GM06990 (cell line): Measurements from ENCODE around the gene ADGRD2.

Experiments
- DNase-seq: peaks from one replicate; pipeline ENCODE4 v3.0.0-alpha.2; 2011; ENCODE audit not compliant: insufficient read length; ENCODE audit errors: extremely low read depth
- H3K27me3 ChIP-seq: replicated peaks from 2 replicates; pipeline ENCODE4 v1.6.0; 2011; ENCODE audit warnings: low read length; ENCODE audit not compliant: control insufficient read depth, insufficient read depth
- H3K36me3 ChIP-seq: 2 replicates; pipeline ENCODE4 v1.5.1; 2011; ENCODE audit warnings: low read length; ENCODE audit not compliant: control insufficient read depth, insufficient read depth
- H3K4me3 ChIP-seq: replicated peaks from 2 replicates; pipeline ENCODE4 v1.5.1; 2011; ENCODE audit warnings: low read depth, mild to moderate bottlenecking, control low read depth, low read length
- TF ChIP-seq, protein P1 (sequence below): IDR thresholded peaks from 2 replicates; pipeline ENCODE4 v1.5.1; 2011; ENCODE audit warnings: low read length, control low read depth, mild to moderate bottlenecking, inconsistent platforms; ENCODE audit not compliant: insufficient read depth, poor library complexity, severe bottlenecking

The ADGRD2 gene

DNA sequence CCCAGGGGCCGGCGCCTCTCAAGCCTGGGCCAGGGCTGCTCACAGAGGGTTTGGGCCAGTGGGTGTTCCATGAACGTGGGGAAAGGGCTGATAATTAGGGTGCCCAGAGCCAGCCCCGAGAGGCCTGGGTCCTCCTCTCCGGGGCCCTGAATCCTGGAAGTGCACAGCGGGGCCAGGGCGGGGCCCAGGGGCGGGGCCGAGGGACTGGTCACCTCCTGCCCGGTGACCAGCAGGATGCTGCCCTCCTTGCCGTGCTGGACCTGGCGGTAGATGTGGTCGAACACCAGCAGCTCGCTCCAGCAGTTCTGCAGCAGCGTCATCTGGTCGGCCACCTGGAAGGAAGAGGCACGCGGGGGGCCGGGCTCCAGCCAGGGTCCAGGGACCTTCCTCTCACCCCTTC lies 42.6 kb downstream of the ADGRD2 start:
- no peaks in the 10 kb centered on the region; the same call in 1 of the 2 replicates for H3K27me3 ChIP-seq
- no peaks in the 10 kb centered on the region for H3K36me3 ChIP-seq
- TF ChIP-seq, protein P1, sequence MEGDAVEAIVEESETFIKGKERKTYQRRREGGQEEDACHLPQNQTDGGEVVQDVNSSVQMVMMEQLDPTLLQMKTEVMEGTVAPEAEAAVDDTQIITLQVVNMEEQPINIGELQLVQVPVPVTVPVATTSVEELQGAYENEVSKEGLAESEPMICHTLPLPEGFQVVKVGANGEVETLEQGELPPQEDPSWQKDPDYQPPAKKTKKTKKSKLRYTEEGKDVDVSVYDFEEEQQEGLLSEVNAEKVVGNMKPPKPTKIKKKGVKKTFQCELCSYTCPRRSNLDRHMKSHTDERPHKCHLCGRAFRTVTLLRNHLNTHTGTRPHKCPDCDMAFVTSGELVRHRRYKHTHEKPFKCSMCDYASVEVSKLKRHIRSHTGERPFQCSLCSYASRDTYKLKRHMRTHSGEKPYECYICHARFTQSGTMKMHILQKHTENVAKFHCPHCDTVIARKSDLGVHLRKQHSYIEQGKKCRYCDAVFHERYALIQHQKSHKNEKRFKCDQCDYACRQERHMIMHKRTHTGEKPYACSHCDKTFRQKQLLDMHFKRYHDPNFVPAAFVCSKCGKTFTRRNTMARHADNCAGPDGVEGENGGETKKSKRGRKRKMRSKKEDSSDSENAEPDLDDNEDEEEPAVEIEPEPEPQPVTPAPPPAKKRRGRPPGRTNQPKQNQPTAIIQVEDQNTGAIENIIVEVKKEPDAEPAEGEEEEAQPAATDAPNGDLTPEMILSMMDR = no peak
- no peak overlapping the region for H3K4me3 ChIP-seq
- DNase-seq = no peak

DNA sequence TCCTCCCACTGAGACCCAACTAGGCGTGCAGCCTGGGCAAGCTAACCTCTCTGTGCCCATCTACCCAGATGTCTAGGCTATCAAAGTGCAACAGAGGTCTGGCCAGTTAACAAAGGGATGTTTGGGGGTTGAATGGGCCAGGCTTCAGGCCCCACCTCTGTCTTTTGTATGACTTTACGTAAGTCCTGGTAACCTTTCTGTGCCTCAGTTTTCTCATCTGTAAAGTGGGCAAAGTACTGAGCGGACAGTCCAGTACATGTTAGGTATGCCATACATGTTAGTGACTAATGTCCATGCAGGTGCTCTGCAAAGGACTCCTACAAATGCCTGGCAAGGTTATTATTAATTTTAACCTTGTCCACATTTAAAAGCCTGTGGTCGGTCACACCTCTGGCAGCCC lies 43.0 kb downstream of the ADGRD2 start:
- H3K27me3 ChIP-seq = no peaks in the 10 kb centered on the region; the same call in 1 of the 2 replicates
- no peak overlapping the region for H3K4me3 ChIP-seq
- TF ChIP-seq, protein P1 = no peak
- DNase-seq = no peak
- no peaks in the 10 kb centered on the region for H3K36me3 ChIP-seq

DNA sequence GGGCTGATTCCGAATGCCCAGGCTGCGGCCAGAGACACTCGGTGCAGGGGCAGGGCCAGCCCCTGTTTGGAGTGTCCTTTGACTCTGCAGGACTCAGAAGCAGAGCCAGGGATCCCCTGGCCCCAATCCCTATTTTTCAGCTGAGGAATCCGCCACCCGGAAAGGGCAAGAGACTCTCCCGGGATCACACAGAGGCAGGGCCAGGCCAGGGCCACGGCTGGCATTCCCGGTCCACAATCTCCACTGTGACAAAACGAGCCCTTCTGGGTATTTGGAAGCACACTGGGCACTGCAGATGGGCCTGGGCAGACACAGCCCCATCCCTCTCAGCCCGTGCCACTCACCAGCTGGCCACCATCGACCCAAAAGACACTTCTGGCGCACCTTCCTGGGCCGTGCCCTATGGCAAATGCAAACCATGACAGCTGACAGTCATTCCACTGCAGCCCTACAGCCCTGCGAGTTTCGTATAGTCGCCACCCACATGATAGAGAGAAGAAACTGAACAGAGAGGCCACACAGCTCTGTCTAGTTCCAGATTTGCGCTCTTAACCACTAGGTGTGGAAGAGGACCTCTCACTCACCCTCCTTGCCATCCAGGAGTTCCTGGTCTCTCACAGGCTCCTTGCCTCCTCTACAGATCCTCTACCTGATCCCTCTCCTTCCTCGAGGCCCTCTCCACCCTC lies 43.7 kb downstream of the ADGRD2 start:
- DNase-seq = no peak
- no peaks in the 10 kb centered on the region; the same call in 1 of the 2 replicates for H3K27me3 ChIP-seq
- no peak overlapping the region for H3K4me3 ChIP-seq
- H3K36me3 ChIP-seq = no peaks in the 10 kb centered on the region
- TF ChIP-seq, protein P1 = no peak

DNA sequence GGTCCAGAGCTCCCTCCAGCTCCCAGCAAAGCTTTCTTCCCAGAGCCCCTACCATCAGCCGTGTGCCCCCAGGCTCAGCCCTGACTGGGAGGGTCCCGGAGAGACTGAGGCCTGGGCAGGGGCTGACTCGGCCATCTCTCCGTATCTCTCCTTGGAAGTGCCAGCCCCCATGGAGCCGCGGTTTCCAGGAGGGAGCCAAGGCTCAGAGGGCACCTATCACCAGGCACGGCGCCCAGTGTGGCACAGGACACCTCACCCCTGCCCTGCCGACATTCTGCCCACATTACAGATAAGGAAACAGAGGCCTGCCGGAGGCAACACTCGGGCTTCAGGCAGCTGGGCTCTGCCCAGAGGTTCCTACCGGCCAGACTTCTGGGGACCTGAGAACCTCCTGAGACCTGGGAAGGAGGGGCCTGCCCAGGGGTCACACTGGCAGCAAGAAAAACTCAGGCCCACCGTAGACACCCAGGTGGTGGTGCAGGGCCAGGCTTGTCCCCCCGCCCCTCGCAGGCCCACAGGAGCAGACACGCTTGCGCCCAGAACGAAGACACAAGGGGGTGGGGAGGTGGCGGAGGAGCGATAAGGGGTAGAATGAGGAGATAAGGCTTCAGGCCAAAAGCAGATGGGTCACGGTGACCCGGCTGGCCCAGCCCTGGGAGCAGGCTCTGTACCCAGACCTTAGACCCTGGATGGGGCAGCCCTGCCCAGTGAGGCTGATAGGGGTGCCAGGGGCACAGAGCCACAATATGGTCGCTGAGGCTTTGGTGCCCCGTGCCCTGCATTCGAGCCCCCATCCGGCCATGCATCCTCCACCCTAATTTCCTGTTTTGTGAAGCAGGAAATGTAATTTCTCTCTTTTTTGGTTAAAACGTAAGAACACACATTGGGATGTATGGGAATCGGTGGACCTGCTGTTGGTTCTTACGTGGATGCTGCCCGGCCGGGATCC lies 45.1 kb downstream of the ADGRD2 start:
- Histone ChIP-seq H3K4me3 (no peak overlapping the region), H3K27me3 (no peaks in the 10 kb centered on the region), H3K36me3 (no peaks in the 10 kb centered on the region)
- TF ChIP-seq, protein P1 = no peak
- DNase-seq = no peak

DNA sequence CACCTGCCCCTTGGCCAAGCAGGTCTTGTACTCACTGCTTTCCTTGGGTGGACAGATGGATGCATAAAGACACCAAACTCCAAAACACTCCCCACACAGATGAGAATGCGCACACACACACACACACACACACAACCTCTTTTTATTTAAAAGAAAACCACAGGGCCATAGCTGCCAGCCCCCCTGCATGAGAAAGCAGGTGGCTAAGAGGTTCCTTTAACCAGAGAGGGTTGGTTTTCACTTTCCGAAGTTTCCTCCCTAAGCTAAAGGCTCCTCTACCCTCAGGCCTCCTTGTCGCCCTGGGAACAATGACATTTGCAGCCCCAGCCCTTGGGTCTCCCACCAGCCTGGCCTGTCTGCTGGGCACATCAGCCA lies 45.8 kb downstream of the ADGRD2 start:
- Histone ChIP-seq H3K4me3 (no peak overlapping the region), H3K36me3 (no peaks in the 10 kb centered on the region), H3K27me3 (no peaks in the 10 kb centered on the region)
- DNase-seq = no peak
- TF ChIP-seq, protein P1 = no peak
